Smooth muscle cell of the brain vasculature (primary cell): ENCODE data around the gene KRT12.

Source experiments
- DNase-seq: peaks from one replicate; pipeline ENCODE4 v3.0.0-alpha.2; 2012; ENCODE audit warnings: low read depth, low spot score

KRT12 gene

GRCh38 chr17:40866838-40867237 is at the start of gene KRT12:
TSS of gene KRT12 (minus strand) at chr17:40867223. CDS start at chr17:40867186, 37 bp downstream.
- no peak for DNase-seq

GRCh38 chr17:40916366-40916765 is 49.3 kb upstream of the KRT12 start:
- no peak for DNase-seq

- no peak for DNase-seq
Measured at GRCh38 chr17:40915721-40916256, 48.8 kb upstream of the KRT12 start.

GRCh38 chr17:40915199-40915661 is 48.2 kb upstream of the KRT12 start:
- no peak for DNase-seq

- DNase-seq, result no peak
Measured at GRCh38 chr17:40914075-40914855, 47.2 kb upstream of the KRT12 start.

GRCh38 chr17:40912486-40913210 is 45.6 kb upstream of the KRT12 start:
- no peak for DNase-seq

- DNase-seq, result no peak
Measured at GRCh38 chr17:40910441-40910841, 43.4 kb upstream of the KRT12 start.

- no peak for DNase-seq
Measured at GRCh38 chr17:40909755-40910154, 42.7 kb upstream of the KRT12 start.

GRCh38 chr17:40909351-40909750 is 42.3 kb upstream of the KRT12 start:
- DNase-seq, result peak; percentile 93

- DNase-seq, result no peak
Measured at GRCh38 chr17:40906613-40907012, 39.6 kb upstream of the KRT12 start.

- DNase-seq, result no peak
Measured at GRCh38 chr17:40905370-40905769, 38.3 kb upstream of the KRT12 start.

- DNase-seq, result no peak
Measured at GRCh38 chr17:40903129-40903847, 36.3 kb upstream of the KRT12 start.

GRCh38 chr17:40902498-40902897 is 35.5 kb upstream of the KRT12 start:
- DNase-seq, result no peak

- no peak for DNase-seq
Measured at GRCh38 chr17:40901981-40902474, 35.0 kb upstream of the KRT12 start.

- no peak for DNase-seq
Measured at GRCh38 chr17:40900809-40901356, 33.9 kb upstream of the KRT12 start.

GRCh38 chr17:40896916-40897455 is 30.0 kb upstream of the KRT12 start:
- DNase-seq, result no peak

- no peak for DNase-seq
Measured at GRCh38 chr17:40895106-40895730, 28.2 kb upstream of the KRT12 start.

GRCh38 chr17:40888196-40888720 is 21.2 kb upstream of the KRT12 start:
- no peak for DNase-seq

GRCh38 chr17:40886090-40886489 is 19.1 kb upstream of the KRT12 start:
- DNase-seq, result no peak

- DNase-seq, result no peak
Measured at GRCh38 chr17:40884708-40885512, 17.9 kb upstream of the KRT12 start, which contains the start of gene KRT20. TSS of gene KRT20 (minus strand) at chr17:40885242. CDS start at chr17:40885185, 57 bp downstream.
